ENCODE measurements around the gene TXNDC15. TPM values are rescaled to one million over a fixed set of nuclear protein-coding genes. Genes with fewer than 3 reads are reported as not detected.

Gene TXNDC15
- total and polyA plus RNA-seq, 5 donors, result 53.8 to 77.0 (median 68.5) TPM

GRCh38 chr5:134920848-134921575 lies 46.8 kb downstream of the TXNDC15 start:
- H3K9me3 ChIP-seq (ENCODE audit: control insufficient read depth, low read length), result no peaks in the 10 kb centered on the region
- 87% methylated on average over 9 of the region's 9 CpGs for WGBS
- DNase-seq (no peak), ATAC-seq (no peak)
- intact Hi-C loops (cut with DNase I), result no loop called here
- H3K27ac ChIP-seq (ENCODE audit: low read length), result no peak overlapping the region
- H3K27me3 ChIP-seq (ENCODE audit: control insufficient read depth, insufficient read depth), result no peaks in the 10 kb centered on the region
- no peak overlapping the region for H3K4me3 ChIP-seq (ENCODE audit: low read length)
- no peaks in the 10 kb centered on the region for H3K4me1 ChIP-seq (ENCODE audit: control insufficient read depth, insufficient read depth, low read length)

- no peak overlapping the region for H3K27ac ChIP-seq (ENCODE audit: low read length)
- no peaks in the 10 kb centered on the region for H3K4me1 ChIP-seq (ENCODE audit: control insufficient read depth, insufficient read depth, low read length)
- intact Hi-C loops (cut with DNase I), result no loop called here
- H3K4me3 ChIP-seq (ENCODE audit: low read length), result no peak overlapping the region
- ATAC-seq (no peak), DNase-seq (no peak)
- no peaks in the 10 kb centered on the region for H3K9me3 ChIP-seq (ENCODE audit: control insufficient read depth, low read length)
- no peaks in the 10 kb centered on the region for H3K27me3 ChIP-seq (ENCODE audit: control insufficient read depth, insufficient read depth)
- WGBS, result 99% methylated on average over 3 of the region's 3 CpGs
Measured at GRCh38 chr5:134932508-134932907, 58.3 kb downstream of the TXNDC15 start.

DNA sequence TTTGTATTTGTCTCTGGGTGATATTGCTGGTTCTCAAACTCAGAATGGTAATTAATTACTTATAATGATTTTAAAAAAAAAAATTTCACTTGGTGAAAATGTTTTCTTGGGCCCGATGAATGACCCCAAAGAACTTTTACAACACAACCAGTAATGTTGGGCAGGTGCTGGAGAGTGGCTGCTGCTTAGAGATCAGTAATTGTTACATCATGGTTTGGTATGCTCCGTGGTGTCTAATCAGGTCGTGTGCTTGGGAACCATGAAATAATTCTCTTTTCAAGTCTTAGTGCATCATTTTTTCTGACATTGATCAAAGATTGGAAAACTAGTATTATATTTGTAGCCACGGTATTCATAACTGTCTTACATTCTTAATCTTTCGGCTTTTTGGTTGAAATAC lies 60.0 kb downstream of the TXNDC15 start:
- intact Hi-C loops (cut with DNase I), result no loop called here
- DNase-seq (no peak), ATAC-seq (no peak)
- no peaks in the 10 kb centered on the region for H3K27me3 ChIP-seq (ENCODE audit: control insufficient read depth, insufficient read depth)
- H3K4me1 ChIP-seq (ENCODE audit: control insufficient read depth, insufficient read depth, low read length), result no peaks in the 10 kb centered on the region
- no peaks in the 10 kb centered on the region for H3K9me3 ChIP-seq (ENCODE audit: control insufficient read depth, low read length)
- no peak overlapping the region for H3K4me3 ChIP-seq (ENCODE audit: low read length)
- WGBS, result 95% methylated on average over 5 of the region's 5 CpGs
- H3K27ac ChIP-seq (ENCODE audit: low read length), result no peak overlapping the region

GRCh38 chr5:134935711-134936602 lies 61.8 kb downstream of the TXNDC15 start:
- Histone ChIP-seq H3K9me3 (ENCODE audit: control insufficient read depth, low read length) (no peaks in the 10 kb centered on the region), H3K4me1 (ENCODE audit: control insufficient read depth, insufficient read depth, low read length) (no peaks in the 10 kb centered on the region), H3K27me3 (ENCODE audit: control insufficient read depth, insufficient read depth) (no peaks in the 10 kb centered on the region), H3K27ac (ENCODE audit: low read length) (no peak overlapping the region), H3K4me3 (ENCODE audit: low read length) (no peak overlapping the region)
- DNase-seq (no peak), ATAC-seq (no peak)
- WGBS, result 71% methylated on average over 12 of the region's 12 CpGs
- intact Hi-C loops (cut with DNase I), result no loop called here

GRCh38 chr5:134937526-134937925 lies 63.4 kb downstream of the TXNDC15 start:
- H3K4me3 ChIP-seq (ENCODE audit: low read length), result no peak overlapping the region
- 89% methylated on average over 8 of the region's 8 CpGs for WGBS
- H3K27me3 ChIP-seq (ENCODE audit: control insufficient read depth, insufficient read depth), result no peaks in the 10 kb centered on the region
- DNase-seq (no peak), ATAC-seq (no peak)
- intact Hi-C loops (cut with DNase I), result no loop called here
- no peaks in the 10 kb centered on the region for H3K4me1 ChIP-seq (ENCODE audit: control insufficient read depth, insufficient read depth, low read length)
- no peaks in the 10 kb centered on the region for H3K9me3 ChIP-seq (ENCODE audit: control insufficient read depth, low read length)
- H3K27ac ChIP-seq (ENCODE audit: low read length), result no peak overlapping the region

DNA sequence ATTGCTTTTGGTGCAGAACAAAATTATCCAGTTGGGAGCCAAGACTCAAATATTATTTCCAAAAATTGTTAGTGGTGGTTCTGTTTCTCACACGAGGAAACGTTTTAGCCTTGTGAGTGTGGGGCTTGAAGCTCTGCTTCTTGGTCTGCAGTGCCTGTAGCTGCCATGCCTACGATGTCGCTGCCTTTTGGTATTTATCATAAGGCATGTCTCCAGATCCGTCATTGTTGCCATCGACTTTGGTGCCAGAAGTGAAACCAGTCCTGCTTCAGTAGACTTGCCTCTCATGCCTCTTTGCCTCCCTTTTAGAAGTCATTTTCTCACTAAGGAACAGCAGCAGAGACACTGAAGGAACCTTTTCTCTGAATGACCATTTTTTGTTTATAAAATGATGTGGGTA lies 63.9 kb downstream of the TXNDC15 start:
- Histone ChIP-seq H3K27ac (ENCODE audit: low read length) (no peak overlapping the region), H3K9me3 (ENCODE audit: control insufficient read depth, low read length) (no peaks in the 10 kb centered on the region), H3K4me1 (ENCODE audit: control insufficient read depth, insufficient read depth, low read length) (no peaks in the 10 kb centered on the region), H3K27me3 (ENCODE audit: control insufficient read depth, insufficient read depth) (no peaks in the 10 kb centered on the region), H3K4me3 (ENCODE audit: low read length) (no peak overlapping the region)
- intact Hi-C loops (cut with DNase I), result no loop called here
- DNase-seq, result no peak
- ATAC-seq, result no peak
- 80% methylated on average over 6 of the region's 6 CpGs for WGBS

DNA sequence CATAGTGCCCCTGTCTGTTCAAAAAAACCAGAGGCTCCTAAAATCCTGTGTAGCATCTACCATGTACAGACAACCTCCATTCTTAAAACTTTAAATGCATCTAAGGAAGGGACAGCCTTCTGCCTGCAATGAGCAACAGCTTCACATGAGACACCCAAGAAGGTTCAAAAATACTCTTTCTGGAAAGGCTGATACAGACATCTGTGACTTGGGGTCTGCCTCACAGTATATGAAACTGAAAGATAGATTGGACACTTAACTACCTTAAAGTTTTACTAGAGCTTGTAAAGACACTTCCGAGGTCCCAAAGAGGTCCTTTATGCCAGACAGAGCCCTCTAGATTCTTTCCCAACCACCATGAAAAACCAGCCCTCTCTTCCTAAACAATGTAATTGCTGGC lies 65.3 kb downstream of the TXNDC15 start:
- DNase-seq (no peak), ATAC-seq (no peak)
- H3K27me3 ChIP-seq (ENCODE audit: control insufficient read depth, insufficient read depth), result no peaks in the 10 kb centered on the region
- whole genome bisulfite sequencing, result 96% methylated on average over 1 of the region's 1 CpG
- no peaks in the 10 kb centered on the region for H3K4me1 ChIP-seq (ENCODE audit: control insufficient read depth, insufficient read depth, low read length)
- H3K9me3 ChIP-seq (ENCODE audit: control insufficient read depth, low read length), result no peaks in the 10 kb centered on the region
- intact Hi-C loops (cut with DNase I), result no loop called here
- H3K4me3 ChIP-seq (ENCODE audit: low read length), result no peak overlapping the region
- no peak overlapping the region for H3K27ac ChIP-seq (ENCODE audit: low read length)

DNA sequence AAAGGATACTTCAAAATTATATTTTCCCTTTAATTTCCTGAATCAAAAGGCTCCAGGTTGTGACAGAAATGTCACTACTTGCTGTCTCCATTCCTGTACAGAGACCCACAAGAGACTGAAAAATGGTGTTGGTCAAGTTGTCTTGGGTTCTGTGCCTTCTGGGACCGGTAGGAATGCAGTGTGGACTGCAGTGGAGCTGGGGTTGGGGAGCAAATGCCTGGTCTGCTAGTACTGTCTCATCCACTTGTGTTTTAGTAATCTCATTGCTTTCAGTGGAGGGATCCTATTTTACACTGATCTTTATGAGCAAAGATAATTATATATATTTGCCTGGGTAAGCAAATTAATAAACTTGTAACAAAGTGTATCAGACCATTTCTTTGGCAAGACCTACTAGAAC lies 69.4 kb downstream of the TXNDC15 start:
- Histone ChIP-seq H3K4me1 (ENCODE audit: control insufficient read depth, insufficient read depth, low read length) (no peaks in the 10 kb centered on the region), H3K4me3 (ENCODE audit: low read length) (no peak overlapping the region), H3K27ac (ENCODE audit: low read length) (no peak overlapping the region), H3K9me3 (ENCODE audit: control insufficient read depth, low read length) (no peaks in the 10 kb centered on the region), H3K27me3 (ENCODE audit: control insufficient read depth, insufficient read depth) (no peaks in the 10 kb centered on the region)
- no peak for DNase-seq
- intact Hi-C loops (cut with DNase I), result no loop called here
- WGBS, result 71% methylated on average over 1 of the region's 1 CpG
- no peak for ATAC-seq

DNA sequence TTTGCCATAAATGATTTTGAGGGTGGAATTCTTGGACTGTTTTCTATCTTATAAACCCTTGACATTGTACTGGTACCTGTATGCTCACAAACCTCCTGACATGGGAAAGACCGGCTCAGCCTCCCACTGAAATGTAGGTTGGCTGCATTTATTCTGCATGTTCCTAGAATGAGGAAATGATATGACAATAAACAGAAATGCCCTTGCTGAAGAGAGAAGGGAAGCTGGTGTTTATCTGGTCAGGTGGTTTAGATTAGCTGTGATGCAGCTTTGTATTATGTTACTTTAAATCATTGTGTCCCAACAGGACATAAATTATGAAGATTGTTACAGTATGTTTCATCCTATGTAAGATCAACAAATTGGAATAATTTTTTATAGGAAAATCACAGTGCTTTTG lies 70.5 kb downstream of the TXNDC15 start:
- Histone ChIP-seq H3K27ac (ENCODE audit: low read length) (no peak overlapping the region), H3K27me3 (ENCODE audit: control insufficient read depth, insufficient read depth) (no peaks in the 10 kb centered on the region), H3K4me1 (ENCODE audit: control insufficient read depth, insufficient read depth, low read length) (peaks cover 3% of the 10 kb centered on the region), H3K9me3 (ENCODE audit: control insufficient read depth, low read length) (no peaks in the 10 kb centered on the region), H3K4me3 (ENCODE audit: low read length) (no peak overlapping the region)
- 68% methylated on average over 1 of the region's 1 CpG for WGBS
- no peak for DNase-seq
- ATAC-seq, result no peak
- intact Hi-C loops (cut with DNase I), result no loop called here

DNA sequence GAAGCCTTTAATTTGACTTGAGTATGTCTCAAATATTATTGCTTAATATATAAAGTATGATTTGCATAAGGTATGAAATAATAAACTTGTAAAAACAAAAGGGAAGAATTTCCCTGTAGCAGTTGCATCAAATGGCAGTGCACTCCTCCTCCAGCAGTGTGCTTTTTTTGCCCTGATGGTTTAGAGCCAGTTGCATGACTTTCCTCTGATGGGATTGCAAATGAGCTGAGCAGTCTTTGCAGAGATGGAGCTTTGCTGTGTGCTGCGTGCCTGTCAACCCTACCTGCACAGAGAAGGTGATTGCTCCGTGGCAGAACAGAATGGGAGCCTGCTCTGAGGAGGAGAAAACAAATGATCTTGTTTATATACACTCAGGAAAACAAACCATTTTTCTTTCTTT lies 70.9 kb downstream of the TXNDC15 start:
- WGBS, result 87% methylated on average over 2 of the region's 2 CpGs
- peaks cover 3% of the 10 kb centered on the region for H3K4me1 ChIP-seq (ENCODE audit: control insufficient read depth, insufficient read depth, low read length)
- ATAC-seq, result no peak

GRCh38 chr5:134948911-134949310 lies 74.7 kb downstream of the TXNDC15 start:
- H3K27ac ChIP-seq (ENCODE audit: low read length), result no peak overlapping the region
- intact Hi-C loops (cut with DNase I), result no loop called here
- WGBS, result 49% methylated on average over 5 of the region's 5 CpGs
- H3K4me3 ChIP-seq (ENCODE audit: low read length), result no peak overlapping the region
- H3K9me3 ChIP-seq (ENCODE audit: control insufficient read depth, low read length), result no peaks in the 10 kb centered on the region
- peak; percentile 50 to 71 for ATAC-seq
- DNase-seq, result peak in 2 of 3 donors; percentile 45 to 59
- peaks cover 3% of the 10 kb centered on the region for H3K4me1 ChIP-seq (ENCODE audit: control insufficient read depth, insufficient read depth, low read length)
- H3K27me3 ChIP-seq (ENCODE audit: control insufficient read depth, insufficient read depth), result no peaks in the 10 kb centered on the region

More for the DNA sequence above, 70.9 kb downstream of the TXNDC15 start:
- Histone ChIP-seq H3K27ac (ENCODE audit: low read length) (no peak overlapping the region), H3K27me3 (ENCODE audit: control insufficient read depth, insufficient read depth) (no peaks in the 10 kb centered on the region), H3K9me3 (ENCODE audit: control insufficient read depth, low read length) (no peaks in the 10 kb centered on the region), H3K4me3 (ENCODE audit: low read length) (no peak overlapping the region)
- DNase-seq, result no peak
- intact Hi-C loops (cut with DNase I), result no loop called here
